ENCODE measurements around the gene SCAMP1.
"Not testable (repeated sequence)": the region's sequence is repeated elsewhere in the genome, so short reads cannot be mapped to it uniquely, and the experiment has no call there.

Gene SCAMP1

DNA sequence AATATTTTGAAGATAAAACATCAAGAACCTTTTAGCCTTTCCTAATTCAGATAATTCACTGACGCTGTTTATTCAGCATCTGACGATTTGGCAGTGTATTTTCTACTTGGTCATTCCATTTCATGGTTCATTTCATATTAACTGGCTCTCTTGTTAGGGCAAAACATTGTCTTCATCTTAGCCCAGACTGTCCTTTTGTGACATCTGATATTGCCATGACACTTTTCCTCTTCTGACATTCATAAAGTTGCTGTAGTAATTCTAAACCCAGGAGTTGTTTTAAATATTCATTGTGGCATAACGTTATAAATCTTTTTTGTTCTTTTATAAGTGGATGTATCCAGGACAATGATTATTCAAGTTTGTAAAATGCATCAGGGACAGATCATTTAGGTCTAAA, 1.8 kb downstream of the SCAMP1 start:
- DNase-seq, result peak; percentile 19

DNA sequence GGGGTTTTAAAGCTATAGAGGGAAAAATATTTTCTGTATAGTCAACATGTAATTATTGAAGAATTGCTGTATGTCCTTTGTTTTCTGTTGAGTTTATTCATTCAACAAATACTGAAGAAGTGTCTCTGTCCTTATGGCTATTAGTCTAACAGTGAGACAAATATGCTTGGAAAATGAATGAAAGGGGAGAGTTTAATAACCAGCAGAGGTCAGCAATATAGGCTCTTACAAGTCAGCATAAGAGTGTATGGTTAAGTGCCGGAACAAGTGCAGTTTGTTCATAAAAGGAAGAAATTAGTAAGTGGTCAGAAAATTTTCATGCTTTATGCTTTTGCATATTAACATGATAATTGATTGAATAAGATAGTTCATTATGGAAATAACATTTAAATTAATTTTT, 3.6 kb downstream of the SCAMP1 start:
- DNase-seq, result no peak

DNA sequence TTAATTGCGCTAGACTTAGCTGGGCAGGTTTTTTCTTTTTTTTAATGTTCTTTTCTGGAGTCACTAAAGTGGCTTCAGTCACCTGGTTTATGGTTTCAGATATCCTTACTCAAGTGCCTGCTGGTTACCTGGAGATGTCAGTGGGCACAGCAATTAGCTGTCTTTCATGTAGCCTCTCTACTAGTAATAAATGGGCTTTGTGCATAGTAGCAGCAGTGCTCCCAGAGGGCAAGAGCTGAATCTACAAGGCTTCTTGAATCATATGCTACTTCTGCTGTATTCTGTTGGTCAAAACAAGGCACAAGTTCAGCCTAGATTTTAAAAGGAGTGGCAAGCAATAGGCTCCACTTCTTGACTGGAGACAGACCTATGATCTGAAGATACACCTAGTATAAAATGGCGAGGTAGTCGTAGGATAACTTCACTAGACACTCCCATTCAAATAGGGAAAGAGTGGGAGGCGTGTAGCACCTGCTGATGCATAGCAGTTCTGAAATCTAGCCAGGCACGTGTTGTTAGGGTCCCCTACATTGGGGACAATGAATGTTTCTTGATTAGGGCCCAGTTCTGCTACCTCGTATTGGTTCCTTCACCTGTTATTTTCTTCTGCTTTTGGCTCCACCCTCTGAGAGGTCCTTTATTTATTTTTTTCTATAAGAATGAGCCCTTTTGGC, 7.0 kb downstream of the SCAMP1 start:
- DNase-seq, result no peak

DNA sequence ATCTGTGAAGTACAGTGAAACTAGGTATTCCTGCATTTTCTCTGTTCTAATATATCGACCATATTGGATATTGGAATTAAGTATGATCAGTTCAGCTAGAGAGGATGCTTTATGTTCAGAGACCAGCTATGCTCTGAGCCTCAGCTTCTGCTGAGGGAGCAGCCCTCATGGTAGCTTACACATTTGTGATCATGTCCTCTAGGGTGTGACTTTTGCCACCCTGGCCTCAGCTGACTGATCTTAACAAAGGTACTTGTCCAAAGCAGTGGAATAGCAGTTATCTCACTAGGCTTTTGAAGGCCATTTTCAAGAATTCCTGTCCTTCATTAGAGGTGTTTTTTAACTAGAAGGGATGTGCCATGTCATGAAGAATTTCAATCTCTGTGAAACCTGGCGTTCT, 9.3 kb downstream of the SCAMP1 start:
- DNase-seq, result no peak

DNA sequence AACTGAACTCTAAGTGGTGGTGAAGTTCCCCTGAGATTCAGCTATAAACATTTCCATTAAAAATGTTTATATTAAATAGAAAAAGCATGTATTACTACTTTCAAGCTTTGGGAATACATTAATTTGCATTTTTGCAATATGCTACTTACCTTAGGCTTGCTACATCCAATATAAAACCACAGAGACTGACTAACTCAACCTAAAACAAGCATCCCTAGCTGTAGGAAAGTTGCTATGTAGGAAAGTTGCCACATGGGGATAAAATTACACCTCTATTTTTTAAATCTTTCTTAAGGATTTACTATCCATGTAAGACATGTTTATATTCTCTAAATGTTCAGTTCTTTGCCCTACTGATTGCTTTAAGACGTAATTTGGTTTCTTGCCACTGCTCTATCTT, 12.8 kb downstream of the SCAMP1 start:
- no peak for DNase-seq

DNA sequence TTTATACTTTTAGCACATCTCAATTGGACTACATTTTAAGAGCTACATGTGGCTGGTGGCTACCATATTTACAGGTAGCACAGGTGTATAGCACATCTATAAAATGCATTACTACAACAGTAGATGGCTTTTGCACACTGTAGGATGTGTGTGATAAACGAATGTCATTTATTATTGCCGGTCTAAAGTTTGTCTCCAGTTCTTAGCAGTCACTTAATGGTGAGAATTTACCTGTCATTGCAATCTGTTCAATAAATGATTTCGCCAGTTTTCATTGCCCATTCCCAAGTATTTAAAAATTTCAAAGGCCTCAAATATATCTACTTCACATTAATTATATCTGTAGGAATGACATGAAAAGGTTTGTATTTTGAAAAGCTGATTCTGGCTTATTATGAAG, 15.9 kb downstream of the SCAMP1 start:
- no peak for DNase-seq

DNA sequence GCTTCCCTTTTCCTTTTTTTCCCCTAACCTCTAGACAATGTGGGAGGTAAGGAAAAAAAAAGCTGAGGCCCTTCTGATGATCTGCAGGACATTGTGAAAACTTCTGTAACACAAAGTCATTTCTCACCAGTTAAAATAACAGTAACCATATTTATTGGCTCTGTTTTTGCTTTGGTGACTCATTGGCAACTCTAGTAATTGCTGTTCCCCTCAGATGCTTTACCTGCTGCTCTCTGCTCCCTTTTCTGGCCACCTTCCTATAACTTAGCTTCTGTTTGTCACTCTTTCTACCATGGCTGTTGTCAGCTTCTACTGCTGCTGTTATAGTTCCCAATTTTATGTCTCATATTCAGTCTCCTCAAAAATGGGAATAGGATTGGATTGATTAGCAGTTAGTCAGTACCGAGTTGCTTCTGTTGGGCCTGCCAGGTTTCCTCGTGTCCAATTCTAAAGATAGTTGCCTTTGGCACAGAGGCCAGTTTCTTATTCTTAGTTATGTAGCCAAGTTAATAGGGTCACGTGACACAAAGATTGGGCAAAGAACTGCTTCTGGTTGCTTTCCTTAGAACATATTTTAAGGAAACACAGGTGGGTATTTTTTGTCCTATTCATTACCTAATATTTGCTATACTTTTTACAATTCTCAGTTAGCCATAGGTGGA, 16.8 kb downstream of the SCAMP1 start:
- no peak for DNase-seq

DNA sequence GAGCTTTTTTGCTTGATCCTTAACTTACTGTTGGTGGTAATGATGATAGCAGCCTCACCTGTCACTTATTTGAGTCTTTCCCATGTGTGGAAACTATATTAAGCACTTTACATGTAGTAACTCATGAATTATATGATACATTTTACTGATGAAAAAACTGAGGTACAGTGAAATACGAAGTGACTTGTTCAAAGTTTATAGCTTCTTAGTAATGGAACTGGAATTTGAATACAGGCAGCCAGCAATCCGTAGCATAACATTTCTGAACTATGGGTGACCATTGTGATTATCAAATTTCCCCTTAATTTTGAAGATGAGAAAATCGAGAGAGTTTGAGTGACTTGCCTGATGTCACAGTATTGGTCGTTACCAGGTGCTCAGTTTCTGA, 17.3 kb downstream of the SCAMP1 start:
- DNase-seq, result no peak

DNA sequence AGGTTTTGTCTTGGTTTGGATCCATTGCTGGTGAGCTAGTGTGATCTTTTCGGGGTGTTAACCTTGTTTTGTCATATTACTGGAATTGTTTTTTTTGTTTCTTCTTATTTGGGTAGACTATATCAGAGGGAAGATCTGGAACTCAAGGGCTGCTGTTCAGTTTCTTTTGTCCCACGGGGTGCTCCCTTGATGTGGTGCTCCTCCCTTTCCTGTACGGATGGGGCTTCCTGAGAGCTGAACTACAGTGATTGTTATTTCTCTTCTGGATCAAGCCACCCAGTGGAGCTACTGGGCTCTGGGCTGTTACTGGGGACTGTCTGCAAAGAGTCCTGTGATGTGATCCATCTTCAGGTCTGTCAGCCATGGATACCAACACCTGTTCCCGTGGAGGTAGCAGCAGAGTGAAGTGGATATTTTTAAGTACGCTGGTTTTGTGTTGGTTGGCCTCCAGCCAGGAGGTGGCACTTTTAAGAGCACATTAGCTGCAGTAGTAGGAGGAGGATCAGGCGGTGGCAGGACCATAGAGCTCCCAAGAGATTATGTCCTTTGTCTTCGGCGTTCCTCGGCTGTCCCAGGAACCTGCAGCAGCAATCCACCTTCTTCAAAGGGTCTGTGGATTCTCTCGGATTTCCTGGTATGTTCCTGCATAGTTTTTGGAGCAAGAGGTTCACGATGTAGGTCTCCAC, 27.2 kb downstream of the SCAMP1 start:
- no peak for DNase-seq

DNA sequence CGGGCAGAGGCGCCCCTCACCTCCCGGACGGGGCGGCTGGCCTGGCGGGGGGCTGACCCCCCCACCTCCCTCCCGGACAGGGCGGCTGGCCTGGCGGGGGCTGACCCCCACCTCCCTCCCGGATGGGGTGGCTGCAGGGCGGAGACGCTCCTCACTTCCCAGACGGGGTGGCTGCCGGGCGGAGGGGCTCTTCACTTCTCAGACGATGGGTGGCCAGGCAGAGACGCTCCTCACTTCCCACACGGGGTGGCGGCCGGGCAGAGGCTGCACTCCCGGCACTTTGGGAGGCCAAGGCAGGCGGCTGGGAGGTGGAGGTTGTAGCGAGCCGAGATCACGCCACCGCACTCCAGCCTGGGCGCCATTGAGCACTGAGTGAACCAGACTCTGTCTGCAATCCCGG, 30.9 kb downstream of the SCAMP1 start:
- not testable (repeated sequence) for DNase-seq

DNA sequence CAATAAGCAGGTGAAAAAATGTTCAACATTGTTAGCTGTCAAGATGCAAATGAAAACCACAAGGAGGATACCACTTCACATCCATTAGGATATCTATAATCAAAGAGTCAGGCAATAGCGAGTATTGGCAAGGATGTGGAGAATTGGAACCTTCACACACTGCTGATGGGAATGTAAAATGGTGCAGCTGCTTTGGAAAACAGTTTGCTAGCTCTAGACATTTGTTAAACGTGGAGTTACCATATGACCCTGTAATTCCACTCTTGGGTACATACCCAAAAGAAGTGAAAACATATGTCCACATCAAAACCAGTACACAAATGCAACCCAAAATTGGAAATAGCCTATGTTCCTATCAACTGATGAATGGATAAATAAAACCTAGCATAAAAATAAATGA, 37.4 kb downstream of the SCAMP1 start:
- DNase-seq, result no peak

DNA sequence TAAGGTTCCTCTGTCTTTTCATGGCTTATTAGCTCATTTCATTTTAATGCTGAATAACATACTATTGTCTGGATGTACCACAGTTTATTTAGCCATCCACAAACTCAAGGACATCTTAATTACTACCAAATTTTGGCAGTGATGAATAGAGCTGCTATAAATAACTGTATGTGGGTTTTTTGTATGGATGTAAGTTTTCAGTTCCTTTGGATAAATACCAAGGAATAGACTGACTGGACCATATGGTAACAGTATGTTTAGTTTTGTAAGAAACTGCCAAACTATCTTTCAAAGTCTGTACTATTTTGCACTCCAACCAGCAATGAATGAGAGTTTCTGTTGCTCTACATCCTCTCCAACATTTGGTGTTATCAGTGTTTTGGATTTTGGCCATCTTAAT, 38.7 kb downstream of the SCAMP1 start:
- no peak for DNase-seq

DNA sequence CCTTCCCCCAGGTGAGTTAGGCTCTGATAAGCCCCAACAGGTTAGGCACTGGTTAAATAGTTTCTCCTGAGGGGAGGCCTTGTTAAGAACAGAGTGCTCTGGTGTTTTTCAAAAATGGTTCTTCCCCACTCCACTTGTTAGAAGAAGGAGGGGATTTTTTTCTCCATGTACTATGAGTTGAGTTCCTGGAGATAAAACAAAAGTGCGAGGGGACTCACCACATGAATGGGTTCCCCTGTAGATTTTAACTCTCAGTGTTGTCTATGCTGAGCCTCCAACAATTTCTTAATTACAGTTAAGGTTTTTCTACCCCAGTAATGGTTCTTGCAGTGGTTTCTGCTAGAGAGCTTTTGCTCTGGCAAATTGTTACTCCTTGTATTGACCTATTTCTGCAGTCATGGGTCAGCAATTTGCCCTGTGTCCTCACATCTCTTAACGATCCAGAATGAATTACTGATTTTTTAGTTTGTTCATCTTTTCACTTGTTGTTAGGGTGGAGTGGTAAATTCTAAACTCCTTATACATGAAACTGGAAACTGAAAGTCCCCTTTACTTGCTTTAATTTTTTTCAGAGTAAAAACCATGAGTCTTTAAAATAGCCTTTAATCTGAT, 44.4 kb downstream of the SCAMP1 start:
- DNase-seq, result no peak

DNA sequence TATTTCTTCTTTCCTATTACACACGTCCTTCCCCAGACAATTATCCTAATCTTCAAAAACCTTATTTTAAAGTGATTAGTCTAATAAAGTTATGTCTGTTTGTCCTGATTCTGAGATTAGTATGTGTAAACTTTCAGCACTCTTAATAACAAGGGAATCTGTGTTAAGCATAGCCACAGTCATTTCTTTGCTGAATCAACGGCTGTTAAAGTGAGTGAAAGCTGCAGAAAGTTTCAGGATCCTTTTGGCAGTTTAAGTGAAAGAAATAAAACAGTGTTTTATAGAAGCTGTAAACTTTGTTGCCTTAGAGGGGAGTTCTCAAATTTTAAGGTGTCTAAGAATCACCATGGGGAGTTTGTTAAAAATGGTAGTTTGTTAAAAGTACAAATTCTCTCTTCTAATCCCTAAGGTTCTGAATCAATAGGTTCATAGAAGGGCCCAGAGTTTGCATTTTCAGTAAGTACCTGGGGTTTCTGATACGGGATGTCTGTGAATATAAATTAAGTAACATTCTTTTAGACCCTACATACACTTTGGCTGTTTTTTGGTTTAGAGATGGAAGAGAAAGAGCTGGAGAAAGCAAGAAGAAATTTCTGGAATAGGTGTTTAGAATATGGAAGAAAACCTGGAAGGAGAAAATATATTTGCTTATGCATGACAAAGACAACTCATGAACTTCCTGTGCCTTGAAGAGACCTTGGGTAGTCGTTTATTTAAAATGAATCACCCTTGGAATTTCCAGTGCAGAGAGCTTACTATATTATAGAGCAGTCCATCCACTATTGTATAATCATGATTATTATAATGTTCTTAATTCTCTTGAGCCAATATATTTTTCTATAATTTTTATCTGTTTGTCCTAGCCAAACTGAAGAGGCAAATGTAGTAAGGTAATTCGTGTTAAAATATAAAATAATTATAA, 45.7 kb downstream of the SCAMP1 start:
- no peak for DNase-seq

DNA sequence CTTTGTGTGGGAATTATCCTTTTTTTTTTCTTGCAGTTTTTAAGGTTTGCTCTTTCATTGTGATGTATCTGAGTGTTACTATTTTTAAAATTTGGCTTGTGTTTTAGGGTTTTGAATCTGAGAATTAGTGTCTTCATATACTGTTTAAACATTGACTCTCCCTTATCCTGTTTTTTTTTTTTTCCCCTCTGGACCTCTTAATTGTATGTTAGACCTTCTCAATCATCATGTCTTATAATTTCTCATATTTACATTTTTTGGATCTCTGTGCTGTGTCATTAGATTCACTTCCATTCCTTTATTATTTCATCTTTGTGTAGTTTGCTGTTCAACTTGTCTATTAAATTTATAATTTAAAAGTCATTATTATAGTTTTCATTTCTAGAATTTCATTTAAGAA, 47.0 kb downstream of the SCAMP1 start:
- no peak for DNase-seq

DNA sequence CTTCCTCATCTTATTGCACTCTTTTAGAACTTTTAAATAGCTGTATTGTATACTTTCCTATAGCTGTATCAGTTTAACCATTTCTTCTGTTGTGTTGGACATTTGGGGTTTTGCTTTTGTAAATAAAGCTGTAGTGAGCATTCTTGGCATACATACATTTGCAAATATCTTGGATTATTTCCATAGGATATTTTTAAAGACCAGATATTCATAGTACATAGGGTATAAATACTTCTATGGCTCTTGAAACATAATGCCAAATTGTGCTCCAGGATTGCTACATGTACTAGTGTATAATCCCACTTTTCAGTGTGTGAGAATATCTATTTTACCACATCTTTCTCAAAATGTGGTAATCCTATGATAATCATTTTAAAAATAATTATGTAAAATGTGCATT, 51.2 kb downstream of the SCAMP1 start:
- DNase-seq, result no peak

DNA sequence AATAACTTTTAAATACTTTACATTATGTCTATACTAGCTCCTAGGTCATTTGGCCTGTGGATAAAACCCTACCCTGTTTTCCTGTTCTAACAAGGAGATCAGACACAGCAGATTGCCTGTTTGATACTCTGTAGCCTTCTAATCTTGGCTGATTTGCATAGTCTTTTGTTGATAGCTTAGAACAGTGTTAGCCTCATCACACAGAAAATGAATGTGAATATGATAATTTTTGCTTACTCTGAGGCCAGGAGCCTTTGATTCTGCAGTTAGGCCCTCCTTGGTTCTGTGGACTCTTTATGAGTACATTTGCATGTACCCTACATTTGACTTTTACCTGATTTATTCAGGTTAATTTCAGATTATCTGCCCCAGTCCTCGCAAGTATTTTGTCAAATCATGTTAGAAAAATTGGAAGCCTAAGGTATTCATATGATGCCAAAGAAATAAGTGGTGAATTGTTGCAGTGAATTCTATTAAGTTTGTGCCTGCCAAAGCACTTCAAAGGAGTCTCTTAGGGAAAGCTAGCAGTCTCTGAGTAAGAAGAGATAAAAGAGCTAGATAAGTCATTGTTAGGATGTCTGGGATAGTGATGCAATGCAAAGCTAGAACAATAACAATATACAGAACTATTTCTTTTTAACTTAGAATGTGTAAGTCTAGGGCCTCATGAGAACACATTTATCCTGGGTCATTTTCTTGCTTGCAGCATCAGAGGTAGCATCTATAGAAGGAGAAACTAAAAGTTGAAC, 56.4 kb downstream of the SCAMP1 start:
- DNase-seq, result no peak

DNA sequence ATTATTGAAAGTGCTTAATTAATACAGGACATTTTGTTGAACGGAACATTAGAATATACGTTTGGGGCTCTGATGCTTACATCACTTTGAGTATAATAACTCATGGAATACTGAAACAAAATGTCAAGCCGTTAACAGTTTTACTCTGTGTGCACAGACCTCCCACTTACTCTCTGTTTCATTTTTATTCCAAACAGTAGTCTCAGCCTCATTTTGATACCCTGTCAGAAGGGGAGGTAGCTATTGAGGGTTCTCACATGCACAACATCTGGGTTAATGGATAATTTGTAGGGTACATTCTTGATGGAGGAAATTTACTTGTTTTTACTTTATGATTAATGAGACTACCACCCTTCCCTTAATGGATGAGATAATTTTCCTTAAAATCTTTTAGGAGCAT, 59.0 kb downstream of the SCAMP1 start:
- no peak for DNase-seq

DNA sequence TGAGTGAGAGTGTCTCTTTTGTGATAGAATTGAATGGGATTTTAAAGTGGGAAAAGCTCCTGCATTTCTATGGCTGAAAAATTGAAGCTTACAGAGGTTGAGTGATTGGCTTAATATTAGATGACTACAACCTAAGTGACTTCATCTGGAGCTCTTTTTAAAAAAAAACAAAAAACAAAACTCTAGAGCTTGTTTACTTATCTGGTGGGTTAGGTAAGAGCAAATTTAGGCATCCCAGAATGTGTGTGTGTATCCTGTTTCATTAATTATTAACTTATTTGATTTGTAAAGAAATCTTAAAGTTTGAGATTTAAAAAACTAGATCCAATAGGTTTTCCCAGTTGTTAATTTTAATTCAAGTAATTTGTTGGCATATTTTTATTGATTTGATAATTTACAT, 60.1 kb downstream of the SCAMP1 start:
- DNase-seq, result no peak

DNA sequence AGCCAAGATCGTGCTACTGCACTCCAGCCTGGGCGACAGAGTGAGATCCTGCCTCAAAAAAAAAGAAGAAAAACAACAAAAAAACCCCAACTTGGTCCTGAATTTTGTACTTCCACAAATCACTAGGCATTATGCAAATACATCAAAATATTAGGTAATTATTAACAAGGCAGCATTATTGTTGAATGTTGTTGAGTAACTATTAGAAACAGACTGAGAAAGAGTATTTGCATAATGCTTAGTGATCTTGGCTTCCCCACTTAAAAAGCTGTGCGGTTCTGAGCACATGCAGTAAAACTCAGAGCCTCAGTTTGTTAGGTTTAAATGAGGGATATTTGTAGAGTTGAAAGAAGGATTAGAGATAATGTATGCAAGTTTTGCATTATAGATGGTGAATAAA, 64.2 kb downstream of the SCAMP1 start:
- no peak for DNase-seq

DNA sequence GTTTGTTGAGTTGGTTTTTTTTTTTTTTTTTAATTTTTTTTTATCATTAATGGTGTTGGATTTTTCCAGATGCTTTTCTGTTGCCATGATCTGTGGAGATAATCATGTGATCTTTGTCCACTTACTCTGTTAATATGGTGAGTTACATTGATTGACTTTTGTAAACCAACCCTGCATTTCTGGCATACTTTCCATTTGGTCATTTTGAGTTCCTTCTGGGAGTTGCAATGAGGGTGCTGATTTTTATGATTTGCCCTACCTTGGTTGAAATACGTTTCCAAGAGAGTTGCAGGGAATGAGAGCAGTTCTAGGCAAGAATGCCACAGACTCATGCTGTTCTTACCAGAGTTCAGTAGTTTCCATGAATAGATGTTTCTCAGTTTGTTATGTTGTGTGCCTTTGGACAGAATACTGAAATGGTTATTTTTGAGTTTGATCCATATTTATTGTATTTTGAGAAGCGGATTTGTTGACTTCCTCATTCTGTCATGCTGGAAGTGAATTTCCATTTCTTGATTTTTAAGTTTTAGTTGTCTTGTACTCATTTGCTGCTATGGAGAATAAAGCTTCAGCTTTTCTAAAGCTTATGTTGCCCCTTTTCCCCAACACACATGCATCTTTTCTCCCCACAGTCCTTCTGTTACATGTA, 69.0 kb downstream of the SCAMP1 start:
- DNase-seq, result no peak

DNA sequence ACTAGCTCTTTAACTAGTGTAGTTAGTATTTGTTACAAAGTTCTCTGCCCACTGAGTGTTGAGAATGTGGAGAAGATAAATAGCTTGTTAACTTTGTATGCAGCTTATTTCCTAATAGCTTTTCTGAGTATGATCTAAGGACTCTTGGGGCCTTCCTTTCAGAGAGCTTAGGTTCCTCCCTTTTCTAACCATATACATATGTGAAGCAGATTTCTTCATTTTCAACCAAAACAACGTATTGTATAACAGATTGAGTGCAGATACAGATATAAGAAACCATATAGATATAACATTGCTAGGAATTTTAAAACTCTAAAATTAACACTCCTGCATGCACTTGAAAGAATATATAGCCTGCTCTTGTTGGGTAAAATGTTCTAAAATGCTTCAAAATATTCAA, 70.4 kb downstream of the SCAMP1 start:
- DNase-seq, result no peak
